ENCODE results near the gene PSME4.

Gene PSME4

GRCh38 chr2:53901192-53901591, 69.6 kb downstream of the PSME4 start:
- no peak for DNase-seq (ENCODE audit: low read depth, low spot score)
- H3K4me3 ChIP-seq (ENCODE audit: low read length): no peak overlapping the region

DNA sequence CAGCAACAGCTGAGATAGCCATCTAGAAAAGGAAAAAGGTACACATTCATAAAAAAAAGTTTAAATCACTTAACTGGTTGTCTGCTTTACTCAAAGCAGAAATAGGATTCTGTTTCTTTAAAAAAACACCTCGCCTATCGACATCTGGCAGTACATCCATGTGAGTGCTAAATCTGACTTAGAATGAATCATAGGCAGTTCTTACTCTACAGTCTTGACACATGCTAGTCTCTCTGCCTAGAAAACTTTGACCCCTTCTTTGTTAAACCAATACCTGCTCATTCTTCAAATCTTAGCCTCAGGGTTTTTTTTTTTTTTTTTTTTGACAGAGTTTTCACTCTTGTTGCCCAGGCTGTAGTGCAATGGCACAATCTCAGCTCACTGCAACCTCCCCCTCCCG, 73.9 kb downstream of the PSME4 start:
- H3K4me3 ChIP-seq (ENCODE audit: low read length): no peak overlapping the region
- DNase-seq (ENCODE audit: low read depth, low spot score): no peak

GRCh38 chr2:53886406-53887280, 84.2 kb downstream of the PSME4 start:
- no peak overlapping the region for H3K4me3 ChIP-seq (ENCODE audit: low read length)
- no peak for DNase-seq (ENCODE audit: low read depth, low spot score)

DNA sequence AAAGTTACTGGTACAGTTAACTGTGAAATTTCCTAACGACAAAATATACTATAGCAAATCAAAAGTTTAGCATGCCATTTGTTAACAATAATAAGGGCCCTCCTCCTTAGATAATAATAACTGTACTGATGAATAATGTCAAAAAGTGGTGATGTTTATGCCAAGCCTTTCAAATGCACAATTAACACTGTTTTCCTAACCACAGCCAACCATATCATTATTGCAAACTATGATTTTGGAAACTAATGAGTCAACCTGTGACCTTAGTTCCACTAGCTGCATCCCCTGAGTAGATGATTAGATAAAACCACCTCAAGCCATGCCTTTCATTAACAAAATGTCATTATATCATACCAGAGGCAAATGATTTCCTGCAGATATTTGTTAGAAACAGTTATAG, 85.9 kb downstream of the PSME4 start:
- DNase-seq (ENCODE audit: low read depth, low spot score): no peak
- no peak overlapping the region for H3K4me3 ChIP-seq (ENCODE audit: low read length)

GRCh38 chr2:53881986-53882385, 88.8 kb downstream of the PSME4 start:
- no peak overlapping the region for H3K4me3 ChIP-seq (ENCODE audit: low read length)
- DNase-seq (ENCODE audit: low read depth, low spot score): no peak

GRCh38 chr2:53881360-53881759, 89.4 kb downstream of the PSME4 start:
- DNase-seq (ENCODE audit: low read depth, low spot score): no peak
- no peak overlapping the region for H3K4me3 ChIP-seq (ENCODE audit: low read length)

DNA sequence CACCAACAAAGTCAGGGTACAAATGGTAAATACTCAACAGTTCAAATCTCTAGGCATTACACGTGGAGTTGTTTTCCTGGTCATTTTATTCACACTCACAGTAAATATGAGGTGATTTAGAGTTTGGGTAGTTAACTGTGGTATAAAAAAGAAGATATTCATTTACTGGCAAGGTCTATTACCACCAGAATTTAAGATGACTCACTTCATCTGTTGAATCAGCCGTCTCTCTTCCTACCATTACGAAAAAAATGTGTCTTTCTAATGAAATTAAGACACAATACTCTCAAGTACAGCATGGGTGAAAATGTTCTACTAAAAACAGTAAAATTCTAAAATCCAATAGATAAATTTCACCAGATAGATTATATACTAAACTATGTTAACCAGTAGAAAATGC, 90.0 kb downstream of the PSME4 start:
- H3K4me3 ChIP-seq (ENCODE audit: low read length): no peak overlapping the region
- DNase-seq (ENCODE audit: low read depth, low spot score): no peak

DNA sequence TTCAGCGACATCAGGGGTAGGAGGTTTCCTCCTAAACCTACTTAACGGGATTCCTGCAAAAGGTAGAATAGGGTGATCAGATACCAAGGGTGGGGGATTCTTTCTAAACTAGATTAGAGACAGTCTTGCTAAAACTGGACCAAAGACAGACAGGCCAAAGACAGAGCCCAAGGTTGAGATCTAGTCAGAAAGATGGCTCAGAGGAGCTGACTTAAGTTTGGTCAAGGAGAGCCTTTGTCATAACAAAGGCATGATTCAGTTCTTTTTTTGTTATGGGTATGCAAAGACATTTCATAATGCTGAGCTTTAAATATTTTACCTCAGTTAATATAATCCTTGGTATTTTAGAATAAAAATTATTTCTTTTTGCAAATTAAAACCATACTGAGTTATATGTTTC, 93.2 kb downstream of the PSME4 start:
- no peak for DNase-seq (ENCODE audit: low read depth, low spot score)
- H3K4me3 ChIP-seq (ENCODE audit: low read length): no peak overlapping the region

GRCh38 chr2:53877112-53877511, 93.7 kb downstream of the PSME4 start:
- no peak for DNase-seq (ENCODE audit: low read depth, low spot score)
- H3K4me3 ChIP-seq (ENCODE audit: low read length): no peak overlapping the region

DNA sequence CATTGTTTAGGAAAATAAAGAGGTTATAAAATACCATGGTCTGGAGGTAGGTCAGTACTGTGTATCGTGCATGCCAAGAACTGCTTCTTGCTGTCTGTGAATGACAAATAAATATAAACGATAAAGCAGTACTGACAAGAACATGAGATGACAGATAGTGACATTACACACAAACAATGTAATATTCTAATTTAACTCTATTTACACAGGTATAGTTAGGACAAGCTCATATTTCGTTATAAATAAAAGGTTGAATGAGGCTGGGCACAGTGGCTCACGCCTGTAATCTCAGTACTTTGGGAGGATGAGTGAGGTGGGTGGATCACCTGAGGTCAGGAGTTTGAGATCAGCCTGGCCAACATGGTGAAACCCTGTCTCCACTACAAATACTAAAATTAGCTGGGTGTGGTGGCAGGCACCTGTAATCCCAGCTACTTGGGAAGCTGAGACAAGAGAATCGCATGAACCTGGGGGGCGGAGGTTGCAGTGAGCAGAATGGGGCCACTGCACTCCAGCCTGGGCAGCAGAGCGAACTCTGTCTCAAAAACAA, 96.3 kb downstream of the PSME4 start:
- no peak for DNase-seq (ENCODE audit: low read depth, low spot score)
- no peak overlapping the region for H3K4me3 ChIP-seq (ENCODE audit: low read length)

- H3K4me3 ChIP-seq (ENCODE audit: low read length): no peak overlapping the region
- DNase-seq (ENCODE audit: low read depth, low spot score): no peak
Observed at GRCh38 chr2:53867773-53868172, 103.0 kb downstream of the PSME4 start.

GRCh38 chr2:53867169-53867568, 103.6 kb downstream of the PSME4 start:
- no peak for DNase-seq (ENCODE audit: low read depth, low spot score)
- H3K4me3 ChIP-seq (ENCODE audit: low read length): no peak overlapping the region

GRCh38 chr2:53865962-53866361, 104.8 kb downstream of the PSME4 start:
- H3K4me3 ChIP-seq (ENCODE audit: low read length): no peak overlapping the region
- no peak for DNase-seq (ENCODE audit: low read depth, low spot score)

- no peak for DNase-seq (ENCODE audit: low read depth, low spot score)
- H3K4me3 ChIP-seq (ENCODE audit: low read length): no peak overlapping the region
Observed at GRCh38 chr2:53865264-53865663, 105.5 kb downstream of the PSME4 start.

DNA sequence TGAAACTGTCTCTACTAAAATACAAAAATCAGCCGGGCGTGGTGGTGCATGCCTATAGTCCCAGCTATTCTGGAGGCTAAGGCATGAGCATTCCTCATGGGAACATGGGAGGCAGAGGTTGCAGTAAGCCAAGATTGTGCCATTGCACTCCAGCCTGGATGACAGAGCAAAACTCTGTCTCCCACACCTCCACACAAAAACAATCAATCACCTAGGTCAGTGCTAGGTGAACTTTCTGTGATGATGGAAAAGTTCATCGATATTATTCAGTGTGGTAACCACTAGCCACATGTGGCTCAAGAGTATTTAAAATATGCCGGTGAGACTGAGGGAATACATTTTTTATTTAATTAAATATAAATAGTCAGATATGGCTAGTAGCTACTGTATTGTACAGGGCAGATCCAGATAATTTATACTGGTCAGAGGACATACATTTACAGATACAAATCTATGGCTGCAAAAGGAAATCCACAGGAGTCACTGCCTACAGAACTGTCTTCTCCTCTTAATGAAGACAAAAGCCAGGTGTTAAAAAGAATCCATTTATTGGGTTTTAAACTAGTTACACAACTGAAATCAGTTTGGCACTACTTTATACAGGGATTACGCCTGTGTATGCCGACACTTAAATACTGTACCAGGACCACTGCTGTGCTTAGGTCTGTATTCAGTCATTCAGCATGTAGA, 107.1 kb downstream of the PSME4 start:
- H3K4me3 ChIP-seq (ENCODE audit: low read length): no peak overlapping the region
- DNase-seq (ENCODE audit: low read depth, low spot score): no peak

GRCh38 chr2:53861824-53862223, 109.0 kb downstream of the PSME4 start:
- DNase-seq (ENCODE audit: low read depth, low spot score): no peak
- no peak overlapping the region for H3K4me3 ChIP-seq (ENCODE audit: low read length)

- no peak for DNase-seq (ENCODE audit: low read depth, low spot score)
- H3K4me3 ChIP-seq (ENCODE audit: low read length): no peak within 1 kb of the TSS
Observed at GRCh38 chr2:53859206-53860181, 111.3 kb downstream of the PSME4 start, which contains the start of gene GPR75. Gene GPR75 (minus strand): TSS chr2:53859967. CDS start chr2:53854756, 5,211 bp downstream.

GRCh38 chr2:53856272-53856671, 114.5 kb downstream of the PSME4 start:
- H3K4me3 ChIP-seq (ENCODE audit: low read length): no peak overlapping the region
- no peak for DNase-seq (ENCODE audit: low read depth, low spot score)

DNA sequence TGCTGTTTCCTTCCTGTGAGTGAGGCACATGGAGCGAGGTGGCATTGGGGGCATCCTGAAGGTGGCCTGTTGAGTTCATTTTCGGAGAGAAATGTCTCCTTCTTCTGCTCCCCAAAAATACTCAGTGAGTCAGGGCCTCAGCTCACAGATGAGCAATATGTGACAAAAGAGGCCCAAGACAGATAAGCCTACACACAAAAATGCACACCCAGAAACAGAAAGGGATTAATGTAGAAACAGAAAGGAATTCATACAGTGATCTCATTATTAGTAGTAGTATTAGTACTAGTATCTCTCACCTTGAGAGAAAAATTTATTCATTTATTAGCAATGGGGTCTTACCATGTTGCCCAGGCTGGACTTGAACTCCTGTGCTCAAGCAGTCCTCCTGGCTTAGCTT, 116.1 kb downstream of the PSME4 start:
- DNase-seq (ENCODE audit: low read depth, low spot score): no peak
- H3K4me3 ChIP-seq (ENCODE audit: low read length): no peak overlapping the region
